Ascending aorta (tissue), 2 donors: Measurements from ENCODE around the gene SPTBN5. TPM values are rescaled to one million over a fixed set of nuclear protein-coding genes. Genes with fewer than 3 reads are reported as not detected.

ENCODE experiments used
- DNase-seq, 2 donors: peaks; one replicate each; pipeline ENCODE4 v3.0.0-alpha.2; 2019; ENCODE audit warnings: low spot score in 2 of 2
- H3K27ac ChIP-seq, 2 donors: fragments of 200-600 bp; sonication (generic); one replicate each; pipeline ENCODE4 v1.5.1; 2016 to 2017; ENCODE audit warnings: mild to moderate bottlenecking in 1 of 2
- H3K27me3 ChIP-seq: fragments of 200-600 bp; sonication (generic); one replicate; pipeline ENCODE4 v1.5.1; 2017
- H3K36me3 ChIP-seq, 2 donors: fragments of 200-600 bp; sonication (generic); one replicate each; pipeline ENCODE4 v1.5.1; 2016
- H3K4me1 ChIP-seq, 2 donors: fragments of 200-600 bp; sonication (generic); one replicate each; pipeline ENCODE4 v1.5.1; 2016 to 2017; ENCODE audit warnings: mild to moderate bottlenecking in 1 of 2
- H3K4me3 ChIP-seq, 2 donors: fragments of 200-600 bp; sonication (generic); one replicate each; pipeline ENCODE4 v1.5.1; 2016 to 2017; ENCODE audit warnings: mild to moderate bottlenecking in 1 of 2
- H3K9me3 ChIP-seq, 2 donors: fragments of 200-600 bp; sonication (generic); one replicate each; pipeline ENCODE4 v1.5.1; 2016
- intact Hi-C: fragments of 100-400 bp; cut with DNase I; formaldehyde crosslinking; loops from one replicate; pipeline ENCODE4 v1.15.1; 2023
- total RNA-seq: library from RNA; depleted of rRNA; stranded (reverse); fragments of >200 nt; gene quantifications from one replicate; pipeline ENCODE4 v1.1.0, GENCODE V29; 2016
- TF ChIP-seq, protein P1 (sequence below), 3 experiments: fragments of 200-600 bp in 2 of 3; fragments of 450-650 bp in 1 of 3; sonication (generic) in 2 of 3; IDR thresholded peaks; one replicate each; pipeline ENCODE4 v1.5.1; 2016 to 2019; ENCODE audit warnings: antibody characterized with exemption in 3 of 3, mild to moderate bottlenecking in 1 of 3, moderate library complexity in 1 of 3

The SPTBN5 gene
- total RNA-seq, 1 donor from 2014 or later: 1.5 TPM

DNA sequence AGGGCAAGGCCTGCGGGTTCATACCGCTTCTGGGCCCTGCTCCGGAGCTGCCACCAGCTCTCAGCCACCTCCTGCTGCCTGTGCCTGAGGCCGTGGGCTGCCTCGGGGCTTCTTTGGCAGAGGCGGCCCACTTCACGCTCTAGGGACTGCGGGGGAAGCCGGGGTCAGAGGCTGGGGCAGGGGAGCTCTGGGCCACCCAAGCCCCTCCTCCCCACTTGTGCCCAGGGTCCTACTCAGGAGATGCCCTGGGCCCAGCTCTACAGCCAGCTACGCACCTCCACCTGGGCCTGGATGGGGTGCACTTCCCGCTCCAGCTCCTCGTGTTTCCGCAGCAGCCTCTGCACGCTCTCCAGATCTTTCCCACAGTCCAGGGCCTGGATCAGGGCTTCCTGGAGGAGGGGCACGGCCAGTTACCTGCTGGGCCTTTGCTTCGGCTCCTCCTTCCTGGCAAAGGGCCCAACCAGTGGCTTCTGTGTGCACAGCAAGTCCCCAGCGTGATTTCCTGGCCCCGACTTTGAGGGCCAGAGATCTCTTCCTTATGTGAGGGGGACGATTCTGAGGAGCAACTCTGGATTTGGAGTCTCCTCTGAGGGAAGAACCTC is 31.2 kb downstream of the SPTBN5 start:
- intact Hi-C loops: no loop called here
- no peak overlapping the region for H3K27ac ChIP-seq
- no peak for DNase-seq
- H3K36me3 ChIP-seq: no peaks in the 10 kb centered on the region
- H3K9me3 ChIP-seq: no peaks in the 10 kb centered on the region
- no peaks in the 10 kb centered on the region for H3K4me1 ChIP-seq
- TF ChIP-seq, protein P1, sequence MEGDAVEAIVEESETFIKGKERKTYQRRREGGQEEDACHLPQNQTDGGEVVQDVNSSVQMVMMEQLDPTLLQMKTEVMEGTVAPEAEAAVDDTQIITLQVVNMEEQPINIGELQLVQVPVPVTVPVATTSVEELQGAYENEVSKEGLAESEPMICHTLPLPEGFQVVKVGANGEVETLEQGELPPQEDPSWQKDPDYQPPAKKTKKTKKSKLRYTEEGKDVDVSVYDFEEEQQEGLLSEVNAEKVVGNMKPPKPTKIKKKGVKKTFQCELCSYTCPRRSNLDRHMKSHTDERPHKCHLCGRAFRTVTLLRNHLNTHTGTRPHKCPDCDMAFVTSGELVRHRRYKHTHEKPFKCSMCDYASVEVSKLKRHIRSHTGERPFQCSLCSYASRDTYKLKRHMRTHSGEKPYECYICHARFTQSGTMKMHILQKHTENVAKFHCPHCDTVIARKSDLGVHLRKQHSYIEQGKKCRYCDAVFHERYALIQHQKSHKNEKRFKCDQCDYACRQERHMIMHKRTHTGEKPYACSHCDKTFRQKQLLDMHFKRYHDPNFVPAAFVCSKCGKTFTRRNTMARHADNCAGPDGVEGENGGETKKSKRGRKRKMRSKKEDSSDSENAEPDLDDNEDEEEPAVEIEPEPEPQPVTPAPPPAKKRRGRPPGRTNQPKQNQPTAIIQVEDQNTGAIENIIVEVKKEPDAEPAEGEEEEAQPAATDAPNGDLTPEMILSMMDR (IDR thresholded peaks at IDR 0.05): no peak
- H3K4me3 ChIP-seq: no peak overlapping the region
- H3K27me3 ChIP-seq: no peaks in the 10 kb centered on the region

DNA sequence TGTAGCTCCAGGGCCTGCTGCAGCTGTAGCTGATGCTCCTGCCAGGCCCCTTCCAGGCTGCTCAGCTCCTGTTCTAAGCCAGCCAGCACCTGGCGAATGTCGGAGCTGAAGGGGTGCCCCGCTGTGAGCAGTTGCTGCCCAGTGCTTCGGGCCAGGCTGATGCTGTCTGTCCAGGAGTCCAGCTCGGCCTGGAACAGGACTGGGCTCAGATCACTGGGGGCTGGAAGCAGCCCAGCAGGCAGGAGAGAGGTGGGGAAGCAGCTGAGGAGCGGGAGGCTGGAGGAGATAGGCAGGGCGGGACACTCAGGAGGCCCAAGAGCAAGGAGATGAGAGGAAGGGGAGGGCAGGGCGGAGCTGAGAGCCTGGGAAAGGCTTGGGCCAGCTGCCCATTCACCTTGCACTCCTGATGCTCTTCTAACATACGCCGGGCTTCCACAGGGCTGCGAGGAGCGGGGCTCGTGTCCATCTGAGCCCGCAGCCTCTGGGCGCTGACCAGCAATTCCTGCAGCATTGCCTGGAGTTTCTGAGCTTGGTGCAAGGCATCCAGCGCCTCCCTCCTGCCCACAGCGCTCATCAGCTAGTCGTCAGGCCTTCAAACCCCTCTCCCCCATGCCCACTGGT is 32.0 kb downstream of the SPTBN5 start:
- H3K4me1 ChIP-seq: no peaks in the 10 kb centered on the region
- intact Hi-C loops: no loop called here
- H3K9me3 ChIP-seq: no peaks in the 10 kb centered on the region
- no peak overlapping the region for H3K27ac ChIP-seq
- H3K27me3 ChIP-seq: no peaks in the 10 kb centered on the region
- DNase-seq: no peak
- TF ChIP-seq, protein P1 (IDR thresholded peaks at IDR 0.05): no peak
- no peaks in the 10 kb centered on the region for H3K36me3 ChIP-seq
- H3K4me3 ChIP-seq: no peak overlapping the region

DNA sequence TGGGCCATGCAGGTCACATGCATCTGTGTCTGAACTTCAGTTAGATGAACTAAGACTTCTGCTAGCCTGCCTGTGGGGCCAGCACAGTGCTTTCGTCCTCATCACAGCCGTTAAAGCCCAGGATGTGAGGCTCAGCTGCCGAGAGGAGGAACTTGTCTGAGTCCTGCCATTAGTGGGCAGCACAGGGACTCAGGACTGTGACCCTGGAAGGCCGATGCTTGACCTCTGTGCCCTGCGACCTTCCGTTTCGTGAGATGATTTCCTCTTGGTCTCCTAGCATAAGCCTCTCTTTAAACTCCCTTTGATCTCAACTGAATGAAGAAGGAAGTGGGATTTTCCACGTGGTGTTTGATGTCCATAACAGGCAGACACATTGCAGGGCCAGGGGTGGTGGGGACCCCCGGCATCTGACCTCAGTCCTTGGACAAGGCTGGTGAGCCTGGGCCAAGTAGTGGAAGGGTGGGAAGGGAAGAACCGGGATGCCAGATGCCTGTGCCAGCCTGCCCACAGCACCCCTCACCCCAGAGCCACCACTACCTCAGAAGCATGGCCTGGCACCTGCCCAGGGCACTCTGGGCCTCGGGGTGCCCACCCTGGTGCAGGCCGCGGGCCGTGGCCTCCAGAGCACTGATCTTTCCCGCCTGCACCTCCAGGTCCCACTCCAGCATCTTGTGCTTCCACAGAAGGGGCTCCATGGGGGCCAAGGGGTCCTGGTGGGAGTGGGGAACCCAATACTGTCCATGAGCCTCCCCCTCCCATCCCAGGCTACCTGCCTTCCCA is 33.6 kb downstream of the SPTBN5 start:
- no peaks in the 10 kb centered on the region for H3K9me3 ChIP-seq
- no peaks in the 10 kb centered on the region for H3K27me3 ChIP-seq
- TF ChIP-seq, protein P1 (IDR thresholded peaks at IDR 0.05): no peak

DNA sequence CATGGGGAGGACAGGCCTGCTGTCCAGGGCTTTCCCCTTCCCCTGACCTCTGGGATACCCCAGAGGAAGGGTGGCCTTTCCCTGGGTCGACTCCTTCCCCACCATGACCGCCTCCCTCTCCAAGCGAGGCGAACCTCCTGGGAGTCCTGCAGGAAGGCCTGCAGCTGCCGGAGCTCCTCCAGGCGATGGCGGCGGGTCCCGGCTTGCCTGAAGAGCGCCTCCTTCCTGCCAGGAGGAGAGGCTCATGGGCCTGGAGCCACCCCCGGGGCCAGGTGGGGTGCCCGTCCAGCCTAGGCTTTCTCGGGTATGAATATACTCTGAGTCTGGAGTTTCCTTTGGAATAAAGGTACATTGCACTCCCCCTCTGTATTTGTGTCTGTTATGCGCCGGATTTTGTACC is 35.1 kb downstream of the SPTBN5 start:
- Histone ChIP-seq H3K27ac (no peak overlapping the region), H3K27me3 (no peaks in the 10 kb centered on the region), H3K4me3 (no peak overlapping the region), H3K9me3 (no peaks in the 10 kb centered on the region), H3K4me1 (no peaks in the 10 kb centered on the region), H3K36me3 (no peaks in the 10 kb centered on the region)
- DNase-seq: no peak
- TF ChIP-seq, protein P1 (IDR thresholded peaks at IDR 0.05): no peak
- intact Hi-C loops: no loop called here

More for the DNA sequence above, 33.6 kb downstream of the SPTBN5 start:
- Histone ChIP-seq H3K27ac (no peak overlapping the region), H3K36me3 (no peaks in the 10 kb centered on the region), H3K4me3 (no peak overlapping the region), H3K4me1 (no peaks in the 10 kb centered on the region)
- DNase-seq: no peak
- intact Hi-C loops: no loop called here

DNA sequence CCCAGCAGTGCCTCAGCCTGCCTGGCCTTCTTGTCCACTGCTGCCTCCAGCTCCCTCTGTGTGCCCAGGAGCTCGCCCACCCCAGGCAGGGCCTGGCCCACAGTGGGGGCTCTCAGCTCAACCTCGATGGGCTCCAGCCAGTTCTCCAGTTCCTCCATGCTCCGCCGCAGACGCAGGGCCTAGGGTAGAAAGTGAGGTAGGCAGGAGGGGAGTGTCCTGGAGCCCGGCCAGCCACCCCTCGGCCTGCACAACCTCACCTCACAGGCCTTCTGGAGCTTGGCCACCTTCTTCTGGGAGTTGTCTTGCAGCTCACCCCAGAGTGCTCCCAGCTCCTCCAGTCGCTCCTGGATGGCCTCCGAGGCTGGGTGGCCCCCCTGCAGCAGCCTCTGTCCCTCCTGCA is 36.5 kb downstream of the SPTBN5 start:
- TF ChIP-seq, protein P1 (IDR thresholded peaks at IDR 0.05): no peak
- Histone ChIP-seq H3K27ac (no peak overlapping the region), H3K27me3 (no peaks in the 10 kb centered on the region), H3K36me3 (no peaks in the 10 kb centered on the region), H3K9me3 (no peaks in the 10 kb centered on the region), H3K4me1 (no peaks in the 10 kb centered on the region), H3K4me3 (no peak overlapping the region)
- intact Hi-C loops: no loop called here
- DNase-seq: no peak
